ENCODE measurements around the gene ACTC1.

ACTC1 gene

GRCh38 chr15:34753236-34753894 lies 42.0 kb downstream of the ACTC1 start:
- no peak for DNase-seq (ENCODE audit: low read depth)
- no peak overlapping the region for H3K4me3 ChIP-seq (ENCODE audit: low read depth, low read length)
- TF ChIP-seq CTCF (IDR thresholded peaks at IDR 0.05; ENCODE audit: low read depth, low read length, missing control alignments), result no peak

GRCh38 chr15:34749691-34750090 lies 45.7 kb downstream of the ACTC1 start:
- DNase-seq (ENCODE audit: low read depth), result no peak

More at GRCh38 chr15:34749691-34750090, 45.7 kb downstream of the ACTC1 start:
- H3K4me3 ChIP-seq (ENCODE audit: low read depth, low read length), result no peak overlapping the region
- TF ChIP-seq CTCF (IDR thresholded peaks at IDR 0.05; ENCODE audit: low read depth, low read length, missing control alignments), result no peak
